Endothelial cell of umbilical vein (primary cell): Measurements from ENCODE around the gene PPP1R2B. TPM values are rescaled to one million over a fixed set of nuclear protein-coding genes. Genes with fewer than 3 reads are reported as not detected.

Source experiments
- BruUV-seq: library from RNA; stranded (reverse); fragments of 400-500 nt; replicated peaks from 2 replicates; lab custom pipeline; 2021; lab: Mats Ljungman, UMichigan
- CTCF ChIA-PET: fragments of 300-600, 350-600 bp; sonication (Branson Sonifier 250); formaldehyde crosslinking; loops from one replicate; lab custom pipeline; 2021; ENCODE audit warnings: antibody characterized with exemption, inconsistent platforms; lab: Charles Lee
- POLR2A ChIA-PET: fragments of 300-600, 350-600 bp; sonication (Branson Sonifier 250); formaldehyde crosslinking; loops from one replicate; lab custom pipeline; 2021; ENCODE audit warnings: antibody characterized with exemption, inconsistent platforms; lab: Charles Lee
- DNase-seq: peaks from one replicate; pipeline ENCODE4 v3.0.0-alpha.2; 2011; ENCODE audit warnings: low read depth, low spot score
- FAIRE-seq: peaks from 2 replicates; lab custom pipeline; 2011; peaks lifted over from hg19 to GRCh38; lab: Jason Lieb, UNC
- H2AFZ ChIP-seq: 2 replicates; pipeline ENCODE4 v1.6.0; 2012; ENCODE audit warnings: low read depth, low read length, control low read depth, inconsistent platforms
- H3K27ac ChIP-seq: 2 replicates; pipeline ENCODE4 v1.5.1; 2011; ENCODE audit warnings: low read depth, mild to moderate bottlenecking, control low read depth, low read length, moderate library complexity; ENCODE audit not compliant: insufficient read depth
- H3K27me3 ChIP-seq, 2 experiments: 2 replicates each; pipeline versions ENCODE4 v1.6.0 to v1.6.1; 2011; ENCODE audit warnings: low read length in 2 of 2, mixed read lengths in 1 of 2; ENCODE audit not compliant: control insufficient read depth in 2 of 2, insufficient read depth in 2 of 2
- H3K36me3 ChIP-seq, 2 experiments: 2 replicates in 1 of 2; 3 replicates in 1 of 2; pipeline ENCODE4 v1.5.1; 2011; ENCODE audit warnings: low read length in 2 of 2, mild to moderate bottlenecking in 1 of 2, moderate library complexity in 1 of 2; ENCODE audit not compliant: control insufficient read depth in 2 of 2, insufficient read depth in 2 of 2; ENCODE audit errors: extremely low read depth in 1 of 2
- H3K4me1 ChIP-seq: 3 replicates; pipeline ENCODE4 v1.5.1; 2011; ENCODE audit warnings: mild to moderate bottlenecking, low read length; ENCODE audit not compliant: control insufficient read depth, insufficient read depth; ENCODE audit errors: extremely low read depth
- H3K4me2 ChIP-seq: 2 replicates; pipeline ENCODE4 v1.6.1; 2011; ENCODE audit warnings: low read length, control low read depth, mixed read lengths; ENCODE audit not compliant: insufficient read depth
- H3K4me3 ChIP-seq, 3 experiments: fragments of 200-600 bp in 1 of 3; sonication (generic), shearing (Covaris generic) in 1 of 3; replicated peaks in 1 of 3; 2 replicates each; pipeline ENCODE4 v1.5.1; 2011 to 2016; ENCODE audit warnings: control low read depth in 3 of 3, low read length in 3 of 3, mild to moderate bottlenecking in 2 of 3, inconsistent platforms in 1 of 3, low read depth in 1 of 3, moderate library complexity in 1 of 3; ENCODE audit not compliant: insufficient read depth in 1 of 3
- H3K79me2 ChIP-seq: 2 replicates; pipeline ENCODE4 v1.6.0; 2012; ENCODE audit warnings: low read length, inconsistent platforms; ENCODE audit not compliant: control insufficient read depth, insufficient read depth
- H3K9ac ChIP-seq: replicated peaks from 2 replicates; pipeline ENCODE3; 2011; ENCODE audit warnings: low read length, control low read depth; ENCODE audit not compliant: insufficient read depth; ENCODE audit errors: extremely low read depth
- H3K9me1 ChIP-seq: replicated peaks from 3 replicates; pipeline ENCODE4 v1.6.0; 2011; ENCODE audit warnings: mild to moderate bottlenecking, low read length; ENCODE audit not compliant: control insufficient read depth, insufficient read depth; ENCODE audit errors: extremely low read depth
- H3K9me3 ChIP-seq: replicated peaks from 2 replicates; pipeline ENCODE4 v1.5.1; 2012; ENCODE audit warnings: low read length, inconsistent platforms; ENCODE audit not compliant: control insufficient read depth, insufficient read depth
- H4K20me1 ChIP-seq: replicated peaks from 2 replicates; pipeline ENCODE3; 2011; ENCODE audit warnings: mild to moderate bottlenecking, low read length; ENCODE audit not compliant: control insufficient read depth, insufficient read depth; ENCODE audit errors: extremely low read depth
- EZH2 ChIP-seq: IDR thresholded peaks from 2 replicates; pipeline ENCODE4 v1.6.1; 2012; ENCODE audit warnings: borderline replicate concordance, low read depth, mild to moderate bottlenecking, moderate library complexity, low read length, inconsistent platforms; ENCODE audit not compliant: severe bottlenecking
- FOS ChIP-seq: IDR thresholded peaks from 2 replicates; pipeline ENCODE4 v1.6.1; 2011; ENCODE audit warnings: mild to moderate bottlenecking, low read length, moderate library complexity, borderline replicate concordance; ENCODE audit not compliant: insufficient read depth
- GATA2 ChIP-seq: IDR thresholded peaks from 2 replicates; pipeline ENCODE4 v1.7.0; 2011; ENCODE audit warnings: low read depth, mild to moderate bottlenecking, moderate library complexity, mixed read lengths, low read length; ENCODE audit not compliant: insufficient read length, insufficient read depth
- JUN ChIP-seq: IDR thresholded peaks from 2 replicates; pipeline ENCODE4 v1.6.1; 2011; ENCODE audit warnings: borderline replicate concordance, low read depth; ENCODE audit not compliant: insufficient read length, insufficient read depth
- MYC ChIP-seq: IDR thresholded peaks from one replicate; pipeline ENCODE4 v1.6.1; 2011; ENCODE audit warnings: mild to moderate bottlenecking, low read depth, low read length
- POLR2A ChIP-seq: IDR thresholded peaks from 2 replicates; pipeline ENCODE4 v1.6.1; 2012; ENCODE audit warnings: low read depth, mild to moderate bottlenecking, control low read depth, low read length
- POLR2AphosphoS5 ChIP-seq: IDR thresholded peaks from 2 replicates; pipeline ENCODE4 v1.6.1; 2012; ENCODE audit warnings: low read depth, mild to moderate bottlenecking, control low read depth, low read length, moderate library complexity; ENCODE audit not compliant: insufficient read depth
- dilution Hi-C: fragments of 300-500 bp; cut with MboI; formaldehyde crosslinking; loops from one replicate; pipeline ENCODE4 v1.15.0; 2019; ENCODE audit warnings: low sequenced_read_pairs; ENCODE audit not compliant: extremely low pct_ligation_motif_present
- intact Hi-C: fragments of 100-400 bp; cut with micrococcal nuclease; formaldehyde crosslinking; loops from one replicate; pipeline ENCODE4 v1.10.0; 2022
- polyA plus RNA-seq, 4 experiments: library from polyadenylated mRNA; depleted of rRNA in 3 of 4; stranded (reverse) in 3 of 4; unstranded in 1 of 4; fragments of >200 nt; gene quantifications; 2 replicates each; pipeline versions ENCODE4 v1.2.1 to v1.2.3, GENCODE V29; 2011 to 2012; ENCODE audit warnings: missing spikeins in 1 of 4
- total RNA-seq: library from RNA; stranded (reverse); gene quantifications from 2 replicates; pipeline ENCODE4 v1.2.3, GENCODE V29; 2021
- TF ChIP-seq, protein P1 (sequence below): IDR thresholded peaks from 2 replicates; pipeline ENCODE4 v1.6.1; 2011; ENCODE audit not compliant: insufficient read depth, insufficient read length
- TF ChIP-seq, protein P2 (sequence below), 2 donors: IDR thresholded peaks; 1 replicate in 1 of 2; 2 replicates in 1 of 2; pipeline ENCODE4 v1.5.1; 2011; ENCODE audit warnings: low read length in 2 of 2, mild to moderate bottlenecking in 2 of 2, moderate library complexity in 2 of 2, control low read depth in 1 of 2, inconsistent platforms in 1 of 2, low read depth in 1 of 2; ENCODE audit not compliant: insufficient read depth in 1 of 2; ENCODE audit errors: extremely low read depth in 1 of 2

Gene PPP1R2B
- total and polyA plus RNA-seq, 2 donors (not counting 3 experiments of a cell fraction or from before 2014, with no cell fraction given) = not detected

DNA sequence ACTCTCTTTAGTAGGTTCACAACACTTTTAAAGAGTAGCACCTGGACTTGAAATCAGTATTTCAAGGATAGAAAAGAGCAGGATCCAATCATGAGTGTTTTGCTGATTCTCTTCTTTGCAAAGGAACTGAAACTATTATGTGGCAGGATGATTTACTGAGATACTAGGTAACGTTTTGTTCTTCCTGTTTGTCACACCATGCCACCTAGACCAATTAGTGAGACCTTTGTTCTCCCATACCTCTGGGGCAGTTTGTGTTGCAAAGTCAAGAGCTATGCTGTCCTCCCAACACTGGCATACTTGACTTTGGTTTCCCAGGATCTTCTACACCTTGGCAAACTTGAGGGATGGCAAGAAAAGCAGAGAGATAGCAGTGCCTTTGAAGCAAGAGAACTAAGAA lies 43.4 kb downstream of the PPP1R2B start:
- Histone ChIP-seq H3K79me2 (no peaks in the 10 kb centered on the region), H3K27ac (no peak overlapping the region), H3K36me3 (no peaks in the 10 kb centered on the region), H4K20me1 (no peaks in the 10 kb centered on the region), H3K9ac (no peak overlapping the region), H3K4me3 (no peak overlapping the region), H3K9me3 (peaks cover 2% of the 10 kb centered on the region), H2AFZ (no peak overlapping the region), H3K9me1 (no peaks in the 10 kb centered on the region), H3K27me3 (no peaks in the 10 kb centered on the region), H3K4me2 (no peak overlapping the region), H3K4me1 (no peaks in the 10 kb centered on the region)
- ChIA-PET POLR2A (no interaction called here), CTCF (no interaction called here)
- dilution Hi-C loops = no loop called here
- no peak for DNase-seq
- intact Hi-C loops = no loop called here
- BruUV-seq = no TSS peak
- TF ChIP-seq, protein P1, sequence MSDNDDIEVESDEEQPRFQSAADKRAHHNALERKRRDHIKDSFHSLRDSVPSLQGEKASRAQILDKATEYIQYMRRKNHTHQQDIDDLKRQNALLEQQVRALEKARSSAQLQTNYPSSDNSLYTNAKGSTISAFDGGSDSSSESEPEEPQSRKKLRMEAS = no peak
- no peak for TF ChIP-seq POLR2AphosphoS5
- FAIRE-seq = no peak

DNA sequence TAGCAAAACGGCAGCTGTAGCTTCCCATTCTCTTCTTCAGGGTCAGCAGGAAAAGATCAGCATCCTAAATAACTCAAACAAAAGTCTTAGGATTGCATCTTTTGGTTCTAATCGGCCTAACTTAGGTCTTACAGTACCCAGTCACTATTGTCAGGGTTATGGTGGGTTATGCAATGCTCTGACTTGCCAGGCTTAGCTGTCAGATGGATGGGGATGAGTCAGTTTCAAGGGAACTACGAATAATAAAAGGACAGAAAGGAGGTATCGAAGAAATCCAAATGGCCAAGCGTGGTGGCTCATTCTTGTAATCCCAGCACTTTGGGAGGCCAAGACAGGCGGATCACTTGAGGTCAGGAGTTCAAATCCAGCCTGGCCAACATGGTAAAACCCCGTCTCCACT lies 46.5 kb downstream of the PPP1R2B start:
- no peak for FAIRE-seq
- DNase-seq = no peak
- CTCF ChIA-PET = no interaction called here
- Histone ChIP-seq H3K27me3 (no peaks in the 10 kb centered on the region), H3K9me1 (no peaks in the 10 kb centered on the region), H3K9me3 (peaks cover 2% of the 10 kb centered on the region), H2AFZ (no peak overlapping the region), H3K4me1 (no peaks in the 10 kb centered on the region), H3K36me3 (no peaks in the 10 kb centered on the region), H3K4me3 (no peak overlapping the region), H4K20me1 (no peaks in the 10 kb centered on the region), H3K4me2 (no peak overlapping the region), H3K27ac (no peak overlapping the region), H3K9ac (no peak overlapping the region), H3K79me2 (no peaks in the 10 kb centered on the region)
- POLR2A ChIA-PET = no interaction called here
- dilution Hi-C loops = no loop called here
- TF ChIP-seq EZH2 (no peak), MYC (no peak), FOS (no peak), POLR2AphosphoS5 (no peak), POLR2A (no peak), GATA2 (no peak), JUN (no peak)
- TF ChIP-seq, protein P1 = no peak
- TF ChIP-seq, protein P2, sequence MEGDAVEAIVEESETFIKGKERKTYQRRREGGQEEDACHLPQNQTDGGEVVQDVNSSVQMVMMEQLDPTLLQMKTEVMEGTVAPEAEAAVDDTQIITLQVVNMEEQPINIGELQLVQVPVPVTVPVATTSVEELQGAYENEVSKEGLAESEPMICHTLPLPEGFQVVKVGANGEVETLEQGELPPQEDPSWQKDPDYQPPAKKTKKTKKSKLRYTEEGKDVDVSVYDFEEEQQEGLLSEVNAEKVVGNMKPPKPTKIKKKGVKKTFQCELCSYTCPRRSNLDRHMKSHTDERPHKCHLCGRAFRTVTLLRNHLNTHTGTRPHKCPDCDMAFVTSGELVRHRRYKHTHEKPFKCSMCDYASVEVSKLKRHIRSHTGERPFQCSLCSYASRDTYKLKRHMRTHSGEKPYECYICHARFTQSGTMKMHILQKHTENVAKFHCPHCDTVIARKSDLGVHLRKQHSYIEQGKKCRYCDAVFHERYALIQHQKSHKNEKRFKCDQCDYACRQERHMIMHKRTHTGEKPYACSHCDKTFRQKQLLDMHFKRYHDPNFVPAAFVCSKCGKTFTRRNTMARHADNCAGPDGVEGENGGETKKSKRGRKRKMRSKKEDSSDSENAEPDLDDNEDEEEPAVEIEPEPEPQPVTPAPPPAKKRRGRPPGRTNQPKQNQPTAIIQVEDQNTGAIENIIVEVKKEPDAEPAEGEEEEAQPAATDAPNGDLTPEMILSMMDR (IDR thresholded peaks at IDR 0.05; ENCODE audit: extremely low read depth in 1 of 2, insufficient read depth in 1 of 2, low read depth in 1 of 2, low read length in 2 of 2) = no peak
- intact Hi-C loops = no loop called here
- no TSS peak for BruUV-seq
